Muscle of back (tissue), 13 donors: ENCODE measurements around the gene SLC16A1. TPM values are rescaled to one million over a fixed set of nuclear protein-coding genes. Genes with fewer than 3 reads are reported as not detected.
"Not testable (repeated sequence)": the region's sequence is repeated elsewhere in the genome, so short reads cannot be mapped to it uniquely, and the experiment has no call there.

ENCODE experiments used
- DNase-seq, 3 donors: peaks; one replicate each; pipeline versions ENCODE4 v3.0.0 to v3.0.0-alpha.2; 2013
- long read RNA-seq, 9 donors: transcript quantifications; one replicate each; lab custom pipeline, GENCODE V29; 2026
- polyA plus RNA-seq, 10 donors: library from polyadenylated mRNA; unstranded; fragments of 120-200 nt; gene quantifications; one replicate each; pipeline ENCODE4 v1.2.1, GENCODE V29; 2013; ENCODE audit not compliant: insufficient read length in 10 of 10

SLC16A1 gene, protein sequence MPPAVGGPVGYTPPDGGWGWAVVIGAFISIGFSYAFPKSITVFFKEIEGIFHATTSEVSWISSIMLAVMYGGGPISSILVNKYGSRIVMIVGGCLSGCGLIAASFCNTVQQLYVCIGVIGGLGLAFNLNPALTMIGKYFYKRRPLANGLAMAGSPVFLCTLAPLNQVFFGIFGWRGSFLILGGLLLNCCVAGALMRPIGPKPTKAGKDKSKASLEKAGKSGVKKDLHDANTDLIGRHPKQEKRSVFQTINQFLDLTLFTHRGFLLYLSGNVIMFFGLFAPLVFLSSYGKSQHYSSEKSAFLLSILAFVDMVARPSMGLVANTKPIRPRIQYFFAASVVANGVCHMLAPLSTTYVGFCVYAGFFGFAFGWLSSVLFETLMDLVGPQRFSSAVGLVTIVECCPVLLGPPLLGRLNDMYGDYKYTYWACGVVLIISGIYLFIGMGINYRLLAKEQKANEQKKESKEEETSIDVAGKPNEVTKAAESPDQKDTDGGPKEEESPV
- polyA plus RNA-seq, result 10 to 100 TPM; 33.4 to 57.3 (median 38.7) TPM
- long read RNA-seq, donor 1, partial matches to known transcripts, result 0 of 2 reads
- long read RNA-seq, donor 1, other reads (novel, unspliced or antisense), result 0 of 2 reads
- long read RNA-seq, donor 2, partial matches to known transcripts, result 9 of 13 reads
- long read RNA-seq, donor 2, other reads (novel, unspliced or antisense), result 0 of 13 reads
- long read RNA-seq, donor 3, result 0 reads
- long read RNA-seq, donor 4, partial matches to known transcripts, result 0 of 4 reads
- long read RNA-seq, donor 4, other reads (novel, unspliced or antisense), result 0 of 4 reads
- long read RNA-seq, donor 5, partial matches to known transcripts, result 8 of 25 reads
- long read RNA-seq, donor 5, other reads (novel, unspliced or antisense), result 12 of 25 reads
- long read RNA-seq, donor 6, transcript SLC16A1-201 (5 exons, 3,910 nt), result major isoform, 8 of 8 reads
- long read RNA-seq, donor 6, partial matches to known transcripts, result 0 of 8 reads
- long read RNA-seq, donor 6, other reads (novel, unspliced or antisense), result 0 of 8 reads
- long read RNA-seq, donor 7, partial matches to known transcripts, result 0 of 2 reads
- long read RNA-seq, donor 7, other reads (novel, unspliced or antisense), result 0 of 2 reads
- long read RNA-seq, donor 8, transcript SLC16A1-201 (5 exons, 3,910 nt), result major isoform, 5 of 5 reads
- long read RNA-seq, donor 8, partial matches to known transcripts, result 0 of 5 reads
- long read RNA-seq, donor 8, other reads (novel, unspliced or antisense), result 0 of 5 reads
- long read RNA-seq, donor 9, partial matches to known transcripts, result 0 of 1 reads
- long read RNA-seq, donor 9, other reads (novel, unspliced or antisense), result 0 of 1 reads

GRCh38 chr1:112955773-112956543, at the start of gene SLC16A1:
TSS of gene SLC16A1 (minus strand) at chr1:112956196. CDS start at chr1:112929308, 26,888 bp downstream.
- peak; percentile 94 to 98 (median 94) for DNase-seq

- DNase-seq, result no peak
These were observed 48.0 kb upstream of the SLC16A1 start for GRCh38 chr1:113003751-113004690.

DNA sequence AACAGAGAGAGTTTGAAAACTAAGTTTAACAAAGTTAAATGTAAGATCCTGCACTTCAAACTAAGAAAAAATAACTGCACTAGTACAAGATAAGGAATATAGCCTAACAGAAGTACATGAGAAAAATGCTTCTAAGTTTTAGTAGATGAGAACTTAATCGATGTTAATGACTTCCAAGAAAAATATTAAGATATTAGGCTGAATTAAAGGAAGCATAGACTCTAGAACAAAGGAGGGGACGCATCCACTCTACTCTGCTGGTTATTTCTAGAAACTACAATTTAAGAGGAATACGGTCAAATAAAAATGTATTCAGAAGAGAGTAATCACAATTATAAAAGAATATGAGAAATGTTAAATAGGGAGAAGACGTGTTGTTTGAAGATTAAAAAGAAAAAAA, 46.3 kb upstream of the SLC16A1 start:
- DNase-seq, result no peak

DNA sequence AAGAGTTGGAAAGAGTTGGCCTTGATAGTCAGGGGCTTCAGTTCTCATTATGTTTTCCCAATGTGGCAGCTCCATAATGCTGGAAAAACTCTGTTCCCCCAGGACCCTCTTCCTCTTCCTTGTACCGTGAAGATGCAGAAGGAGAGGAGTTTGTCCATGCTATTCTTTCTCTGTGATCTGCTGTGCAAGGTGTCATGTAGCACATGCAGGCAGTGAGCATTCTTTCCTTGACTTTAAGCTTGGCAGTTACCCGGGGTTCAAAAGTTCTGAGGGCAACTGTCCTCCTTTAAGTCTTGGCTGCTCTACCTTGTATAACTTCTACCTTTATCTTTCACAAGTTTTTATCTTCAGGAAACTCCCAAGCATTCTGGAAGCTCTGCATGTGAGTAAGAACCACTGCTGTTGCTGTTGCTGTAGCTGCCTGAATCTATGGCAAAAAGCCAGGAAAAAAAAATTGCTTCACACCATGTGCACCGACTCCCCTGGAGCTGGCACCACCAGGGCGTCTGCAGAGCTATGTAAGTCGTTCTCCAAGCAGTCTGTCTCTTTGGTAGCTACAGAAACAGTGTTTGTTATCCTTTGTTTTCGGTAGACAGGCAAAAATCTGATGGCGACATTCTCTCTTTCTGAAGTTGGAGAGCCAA, 42.7 kb upstream of the SLC16A1 start:
- DNase-seq, result peak; percentile 31 to 44 (median 40)

DNA sequence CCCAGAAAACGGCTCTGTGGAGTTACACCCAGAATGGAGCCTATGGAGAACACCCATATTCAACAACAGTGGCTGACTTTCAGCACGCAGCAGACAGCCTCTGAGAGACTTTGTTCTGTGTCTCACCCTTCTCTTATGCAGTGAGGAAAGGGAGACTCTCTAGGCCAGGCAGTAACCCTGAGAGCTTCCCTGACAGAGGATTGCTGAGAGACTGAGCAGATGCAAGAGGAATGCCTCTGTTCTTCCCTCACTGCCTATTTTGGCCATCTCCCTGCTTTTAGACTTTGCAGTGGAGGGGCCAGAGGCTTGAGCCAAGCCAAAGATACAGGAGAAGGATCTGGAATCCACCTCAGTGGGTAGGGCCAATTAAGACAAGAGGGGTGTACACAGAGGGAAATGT, 41.8 kb upstream of the SLC16A1 start:
- DNase-seq, result no peak

- DNase-seq, result no peak
These were observed 39.9 kb upstream of the SLC16A1 start for GRCh38 chr1:112995890-112996289.

- not testable (repeated sequence) for DNase-seq
These were observed 39.0 kb upstream of the SLC16A1 start for GRCh38 chr1:112995021-112995420.

- no peak for DNase-seq
These were observed 36.8 kb upstream of the SLC16A1 start for GRCh38 chr1:112992780-112993179.

GRCh38 chr1:112991402-112992120, 35.6 kb upstream of the SLC16A1 start:
- no peak for DNase-seq

GRCh38 chr1:112990271-112990670, 34.3 kb upstream of the SLC16A1 start:
- no peak for DNase-seq

- DNase-seq, result no peak
These were observed 32.4 kb upstream of the SLC16A1 start for GRCh38 chr1:112988367-112988766.

DNA sequence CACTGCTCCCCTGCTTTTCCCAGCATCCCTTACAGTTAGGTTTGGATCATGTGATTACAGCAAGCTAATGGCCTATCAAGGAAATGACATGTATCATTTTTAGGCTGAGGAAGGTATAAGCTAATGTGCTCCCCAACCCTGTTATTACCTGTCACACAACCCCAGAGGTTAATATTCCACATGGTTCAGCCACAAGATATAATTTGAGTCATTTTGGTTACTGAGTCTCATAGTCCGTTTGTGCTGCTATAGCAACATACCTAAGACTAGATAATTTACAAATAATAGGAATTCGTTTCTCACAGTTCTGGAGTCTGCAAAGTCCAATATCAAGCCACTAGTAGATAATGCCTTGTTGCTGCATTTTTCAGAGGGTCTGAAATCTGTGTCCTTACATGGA, 29.1 kb upstream of the SLC16A1 start:
- no peak for DNase-seq

- DNase-seq, result no peak
These were observed 27.6 kb upstream of the SLC16A1 start for GRCh38 chr1:112983537-112984131.

GRCh38 chr1:112982853-112983536, 27.0 kb upstream of the SLC16A1 start:
- DNase-seq, result peak in 2 of 3 donors; percentile 23 to 32

GRCh38 chr1:112982328-112982727, 26.3 kb upstream of the SLC16A1 start:
- DNase-seq, result no peak

DNA sequence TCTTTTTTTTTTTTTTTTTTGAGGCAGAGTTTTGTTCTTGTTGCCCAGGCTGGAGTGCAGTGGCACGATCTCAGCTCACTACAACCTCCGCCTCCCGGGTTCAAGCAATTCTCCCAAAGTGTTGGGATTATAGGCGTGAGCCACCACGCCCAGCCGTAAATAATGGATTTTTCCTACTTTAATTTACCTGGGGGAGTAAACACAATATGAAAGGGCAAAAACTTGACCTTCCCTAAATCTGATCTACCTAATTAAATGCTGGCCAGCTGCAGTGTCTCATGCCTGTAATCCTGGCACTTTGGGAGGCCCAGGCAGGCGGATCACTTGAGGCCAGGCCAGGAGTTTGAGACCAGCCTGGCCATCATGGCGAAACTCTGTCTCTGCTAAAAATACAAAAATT, 25.8 kb upstream of the SLC16A1 start:
- not testable (repeated sequence) for DNase-seq

- DNase-seq, result no peak
These were observed 25.4 kb upstream of the SLC16A1 start for GRCh38 chr1:112981426-112981825.
